NCI-H1694 treated with DMSO at 0.1 percent for 48 hours (cell line): ENCODE results near the gene LPGAT1.

Experiments
- DNase-seq: peaks from one replicate; lab custom pipeline; 2025; lab: John Stamatoyannopoulos, UW

Gene LPGAT1

GRCh38 chr1:211828584-211829342 is 1.8 kb downstream of the LPGAT1 start:
- no peak for DNase-seq

GRCh38 chr1:211827051-211827450 is 3.5 kb downstream of the LPGAT1 start:
- no peak for DNase-seq

DNA sequence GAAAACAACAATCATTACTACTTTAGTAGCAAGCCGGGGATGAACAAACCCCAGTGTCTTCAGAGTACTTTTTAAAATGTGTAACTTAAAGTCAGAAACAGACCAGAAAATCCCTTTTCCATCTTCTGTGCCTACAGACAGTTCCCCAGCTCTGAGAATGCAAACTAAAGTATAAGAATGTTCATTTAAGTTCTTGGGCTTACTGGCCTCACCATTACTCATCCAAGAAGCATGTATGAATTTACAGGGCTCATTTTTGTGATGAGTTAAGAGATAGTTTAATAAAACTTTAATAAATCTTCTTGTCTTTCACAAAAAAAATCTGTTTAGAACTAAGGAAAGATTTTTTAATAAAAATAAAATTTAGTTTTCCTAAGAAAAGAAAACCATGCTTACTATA is 4.6 kb downstream of the LPGAT1 start:
- DNase-seq, result no peak

- DNase-seq, result no peak
Observed at GRCh38 chr1:211822677-211823407, 7.7 kb downstream of the LPGAT1 start.

GRCh38 chr1:211816586-211816985 is 14.0 kb downstream of the LPGAT1 start:
- no peak for DNase-seq

DNA sequence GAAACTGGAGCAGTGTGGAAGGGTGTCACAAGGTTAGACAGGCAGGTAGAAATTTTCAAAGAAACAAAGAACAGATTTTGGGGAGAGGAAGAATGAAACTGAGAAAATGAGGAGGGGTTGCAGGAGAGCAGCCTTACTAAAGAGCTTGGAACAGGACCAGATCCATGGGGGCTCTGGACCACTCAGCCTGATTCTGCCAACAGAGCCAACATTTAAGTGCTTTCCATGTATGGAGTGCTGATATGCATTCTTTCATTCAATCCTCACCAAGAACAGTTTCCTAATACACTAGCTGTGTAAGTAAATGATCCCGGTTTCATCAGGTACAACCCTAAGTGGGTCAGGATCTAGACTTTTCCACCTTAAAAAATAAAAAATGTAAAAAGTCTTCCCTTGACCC is 16.2 kb downstream of the LPGAT1 start:
- DNase-seq, result no peak

DNA sequence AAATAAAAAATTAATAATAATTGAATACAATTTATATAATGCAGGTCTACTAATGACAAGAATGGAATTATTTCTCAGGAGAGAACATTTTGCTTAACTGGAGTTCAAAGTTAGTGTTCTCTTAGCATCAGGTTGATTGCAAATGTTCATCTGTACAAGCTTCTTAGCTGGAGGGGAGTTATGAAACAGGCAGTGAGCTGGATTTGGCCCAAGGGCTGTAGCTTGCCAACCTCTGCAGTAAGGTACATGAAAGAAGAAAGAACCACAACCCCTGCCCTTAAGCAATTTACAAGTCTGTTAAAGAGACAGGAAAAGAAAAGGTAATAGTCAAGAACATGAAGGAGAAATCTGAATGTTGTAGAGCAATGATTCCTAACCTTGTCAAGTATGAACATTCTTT is 17.0 kb downstream of the LPGAT1 start:
- DNase-seq, result no peak

GRCh38 chr1:211812584-211812983 is 18.0 kb downstream of the LPGAT1 start:
- no peak for DNase-seq

DNA sequence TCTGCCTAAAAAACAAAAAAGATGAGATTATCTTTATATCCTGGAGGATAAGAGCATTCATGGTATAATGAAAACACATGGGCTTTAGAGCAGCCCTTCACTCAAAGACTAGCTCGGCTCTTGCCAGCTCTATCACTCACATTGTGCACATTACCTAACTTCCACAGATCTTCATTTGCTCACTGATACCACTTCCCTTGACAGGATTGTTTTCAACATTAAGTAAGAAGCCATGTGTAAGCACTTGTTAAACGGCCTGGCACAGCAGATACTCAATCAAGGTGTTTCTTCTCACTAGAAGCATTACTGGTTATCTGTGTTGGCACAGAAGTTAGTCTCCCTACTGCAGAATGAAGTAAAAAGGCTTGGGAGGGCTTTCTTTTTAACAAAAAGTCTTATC is 18.7 kb downstream of the LPGAT1 start:
- DNase-seq, result no peak

GRCh38 chr1:211811126-211811525 is 19.4 kb downstream of the LPGAT1 start:
- DNase-seq, result no peak

- DNase-seq, result no peak
Observed at GRCh38 chr1:211808475-211808874, 22.1 kb downstream of the LPGAT1 start.

- no peak for DNase-seq
Observed at GRCh38 chr1:211804915-211805314, 25.6 kb downstream of the LPGAT1 start.

DNA sequence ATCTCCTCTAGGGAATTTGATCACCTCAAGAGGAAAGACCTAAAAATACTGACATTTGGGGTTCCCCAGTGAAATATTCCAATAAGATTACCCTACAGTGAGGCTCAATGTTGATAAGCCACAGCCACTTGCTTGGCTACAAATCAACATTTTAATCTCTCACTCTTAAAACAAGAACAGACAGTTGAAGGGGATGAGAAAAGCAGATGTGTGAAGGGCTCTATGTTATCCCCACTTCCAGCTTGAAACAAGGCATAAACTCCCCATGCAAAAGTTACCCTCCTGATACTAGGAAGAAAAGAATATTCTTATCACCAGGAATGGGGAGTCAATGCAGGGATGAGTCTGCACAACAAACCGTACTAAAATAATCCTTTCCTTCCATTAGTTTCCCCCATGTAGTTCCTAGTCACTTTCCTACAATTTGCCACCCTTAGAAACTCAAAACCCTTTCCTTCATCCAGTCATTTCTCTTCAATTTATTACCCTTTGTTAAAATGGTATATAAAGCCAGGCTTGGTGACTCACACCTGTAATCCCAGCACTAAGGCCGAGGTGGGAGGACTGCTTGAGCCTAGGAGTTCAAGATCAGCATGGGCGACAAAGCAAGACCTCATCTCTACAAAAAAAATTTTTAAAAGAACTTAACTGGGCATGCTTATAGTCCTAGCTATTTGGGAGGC is 29.5 kb downstream of the LPGAT1 start:
- DNase-seq, result no peak

- DNase-seq, result no peak
Observed at GRCh38 chr1:211797994-211798393, 32.6 kb downstream of the LPGAT1 start.

DNA sequence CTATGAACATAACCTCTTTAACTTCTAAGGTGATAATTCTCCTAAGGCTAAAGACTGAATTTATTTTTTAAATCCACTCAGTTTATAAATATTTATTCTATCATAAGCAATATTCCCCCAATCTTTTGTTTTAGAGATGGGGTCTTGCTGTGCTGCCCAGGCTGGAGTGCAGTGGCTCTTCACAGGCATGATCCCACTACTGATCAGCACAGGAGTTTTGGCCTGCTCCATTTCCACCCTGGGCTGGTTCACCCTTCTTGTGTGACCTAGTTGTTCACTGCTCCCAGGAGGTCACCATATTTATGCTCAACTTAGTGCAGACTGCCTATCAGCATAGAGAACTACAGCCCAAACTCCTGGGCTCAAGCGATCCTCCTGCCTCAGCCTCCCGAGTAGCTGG is 38.6 kb downstream of the LPGAT1 start:
- no peak for DNase-seq

- DNase-seq, result no peak
Observed at GRCh38 chr1:211789641-211790464, 40.7 kb downstream of the LPGAT1 start.

GRCh38 chr1:211788626-211789025 is 41.9 kb downstream of the LPGAT1 start:
- no peak for DNase-seq

GRCh38 chr1:211783897-211784296 is 46.7 kb downstream of the LPGAT1 start:
- no peak for DNase-seq

DNA sequence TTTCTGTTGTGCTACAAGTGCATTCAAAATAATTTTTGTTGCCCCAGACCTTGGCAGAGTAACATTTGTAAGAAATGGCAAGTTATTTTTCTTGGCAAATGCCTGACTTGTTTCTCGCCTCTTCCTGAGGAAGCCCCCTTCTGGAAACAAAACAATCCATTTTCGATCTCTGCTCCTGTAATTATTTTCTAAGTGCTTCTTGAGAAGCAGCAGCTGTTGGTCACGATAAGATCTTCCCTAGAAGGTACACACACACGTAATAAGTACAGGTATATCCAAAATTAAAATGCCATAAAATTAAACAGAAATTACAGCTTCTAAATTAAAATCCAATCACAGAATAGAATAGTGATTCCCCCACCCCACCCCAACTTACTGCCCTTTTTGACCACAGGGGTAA is 47.3 kb downstream of the LPGAT1 start:
- no peak for DNase-seq

DNA sequence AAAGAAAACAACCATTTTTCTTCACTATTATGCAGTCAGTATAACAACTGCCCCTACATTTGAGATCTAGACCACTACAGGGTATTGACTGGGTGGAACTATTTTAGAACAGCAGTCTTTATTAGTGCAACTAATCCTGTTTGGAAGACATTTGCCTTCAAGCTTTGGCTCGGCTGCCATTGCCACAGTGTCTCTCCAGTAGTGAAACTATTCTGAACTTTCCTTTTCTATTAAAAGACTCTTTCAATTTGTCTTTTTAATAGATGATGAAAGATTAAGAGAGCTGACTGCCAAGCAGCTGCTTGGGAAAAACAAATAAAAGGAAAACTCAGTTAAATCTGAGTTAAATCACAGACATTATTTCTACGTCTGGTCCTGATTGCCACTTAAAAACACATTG is 49.3 kb downstream of the LPGAT1 start:
- DNase-seq, result no peak

GRCh38 chr1:211775170-211775569 is 55.4 kb downstream of the LPGAT1 start:
- DNase-seq, result no peak

GRCh38 chr1:211764701-211765100 is 65.9 kb downstream of the LPGAT1 start:
- no peak for DNase-seq
